ENCODE measurements around the gene CYP1A2. TPM values are rescaled to one million over a fixed set of nuclear protein-coding genes. Genes with fewer than 3 reads are reported as not detected.

The CYP1A2 gene
- total RNA-seq, 1 donor, result not detected

DNA sequence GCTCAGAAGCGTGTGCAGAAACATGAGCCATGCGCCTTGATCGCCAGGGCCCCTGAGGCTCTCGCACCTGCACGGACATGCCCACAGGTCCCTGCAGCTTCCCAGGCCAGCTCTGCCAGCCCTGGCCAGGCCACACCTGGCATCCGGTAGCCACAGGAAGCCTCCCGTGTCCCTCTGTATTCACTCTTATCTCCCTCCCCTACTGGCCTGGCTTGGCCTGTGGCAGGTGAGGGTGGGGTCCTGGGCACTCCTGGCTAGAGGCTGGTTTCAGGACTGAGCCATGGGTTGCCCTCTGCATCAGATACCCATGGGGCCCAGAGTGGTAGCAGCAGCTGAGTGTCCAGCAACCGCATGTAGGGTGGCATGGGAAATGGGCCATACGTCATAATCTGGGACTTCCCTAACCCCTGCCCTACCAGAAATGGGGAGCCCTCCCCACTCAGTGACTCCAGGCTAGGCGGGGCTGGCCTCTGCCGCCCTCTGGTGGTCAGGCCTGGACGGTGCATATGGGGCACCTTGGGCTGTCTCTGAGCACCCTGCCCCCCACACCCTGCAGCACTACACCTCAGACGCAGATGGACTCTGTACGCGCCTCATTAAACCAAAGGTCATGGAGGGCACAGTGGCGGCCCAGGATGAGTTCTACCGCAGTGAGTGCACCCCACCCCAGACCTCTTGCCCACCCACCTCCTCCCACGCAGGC lies 51.4 kb downstream of the CYP1A2 start:
- TF ChIP-seq, protein P1, sequence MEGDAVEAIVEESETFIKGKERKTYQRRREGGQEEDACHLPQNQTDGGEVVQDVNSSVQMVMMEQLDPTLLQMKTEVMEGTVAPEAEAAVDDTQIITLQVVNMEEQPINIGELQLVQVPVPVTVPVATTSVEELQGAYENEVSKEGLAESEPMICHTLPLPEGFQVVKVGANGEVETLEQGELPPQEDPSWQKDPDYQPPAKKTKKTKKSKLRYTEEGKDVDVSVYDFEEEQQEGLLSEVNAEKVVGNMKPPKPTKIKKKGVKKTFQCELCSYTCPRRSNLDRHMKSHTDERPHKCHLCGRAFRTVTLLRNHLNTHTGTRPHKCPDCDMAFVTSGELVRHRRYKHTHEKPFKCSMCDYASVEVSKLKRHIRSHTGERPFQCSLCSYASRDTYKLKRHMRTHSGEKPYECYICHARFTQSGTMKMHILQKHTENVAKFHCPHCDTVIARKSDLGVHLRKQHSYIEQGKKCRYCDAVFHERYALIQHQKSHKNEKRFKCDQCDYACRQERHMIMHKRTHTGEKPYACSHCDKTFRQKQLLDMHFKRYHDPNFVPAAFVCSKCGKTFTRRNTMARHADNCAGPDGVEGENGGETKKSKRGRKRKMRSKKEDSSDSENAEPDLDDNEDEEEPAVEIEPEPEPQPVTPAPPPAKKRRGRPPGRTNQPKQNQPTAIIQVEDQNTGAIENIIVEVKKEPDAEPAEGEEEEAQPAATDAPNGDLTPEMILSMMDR (IDR thresholded peaks at IDR 0.05; ENCODE audit: extremely low read depth, low read depth, low read length), result peak; percentile 90
- H3K27ac ChIP-seq (ENCODE audit: low read depth, low read length), result peak overlapping the region; percentile 43
- H3K36me3 ChIP-seq (ENCODE audit: insufficient read depth, low read length), result peaks cover 46% of the 10 kb centered on the region
- DNase-seq (ENCODE audit: insufficient read length, low spot score, missing footprints), result peak; percentile 98
- no peak overlapping the region for H2AFZ ChIP-seq (ENCODE audit: low read length)
- H3K4me2 ChIP-seq (ENCODE audit: insufficient read depth, low read length), result no peak overlapping the region
- H3K4me3 ChIP-seq (ENCODE audit: insufficient read depth, low read length), result no peak overlapping the region
- peaks cover 3% of the 10 kb centered on the region for H3K4me1 ChIP-seq (ENCODE audit: insufficient read depth, low read length)
- no peaks in the 10 kb centered on the region for H3K9me3 ChIP-seq (ENCODE audit: low read depth, low read length)
- H3K27me3 ChIP-seq (ENCODE audit: insufficient read depth, low read length), result no peaks in the 10 kb centered on the region
- H4K20me1 ChIP-seq (ENCODE audit: insufficient read depth, low read length), result peaks cover 39% of the 10 kb centered on the region
- H3K79me2 ChIP-seq (ENCODE audit: insufficient read depth, low read length), result peaks cover 49% of the 10 kb centered on the region

DNA sequence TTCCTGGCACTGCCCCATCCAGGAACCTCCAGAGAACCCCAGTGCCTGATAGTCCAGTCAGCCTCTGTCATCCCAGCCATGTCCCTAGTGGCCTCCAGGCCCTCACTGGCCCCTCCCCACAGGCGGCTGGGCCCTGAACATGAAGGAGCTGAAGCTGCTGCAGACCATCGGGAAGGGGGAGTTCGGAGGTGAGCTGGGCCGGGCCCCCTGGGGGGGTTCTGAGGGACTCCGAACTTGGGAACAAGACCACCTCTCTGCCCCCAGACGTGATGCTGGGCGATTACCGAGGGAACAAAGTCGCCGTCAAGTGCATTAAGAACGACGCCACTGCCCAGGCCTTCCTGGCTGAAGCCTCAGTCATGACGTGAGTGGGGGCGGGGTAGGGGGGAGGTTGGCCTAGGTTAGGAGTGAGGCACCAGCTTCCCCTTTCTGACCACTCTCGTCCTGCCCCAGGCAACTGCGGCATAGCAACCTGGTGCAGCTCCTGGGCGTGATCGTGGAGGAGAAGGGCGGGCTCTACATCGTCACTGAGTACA lies 52.0 kb downstream of the CYP1A2 start:
- peaks cover 35% of the 10 kb centered on the region for H4K20me1 ChIP-seq (ENCODE audit: insufficient read depth, low read length)

DNA sequence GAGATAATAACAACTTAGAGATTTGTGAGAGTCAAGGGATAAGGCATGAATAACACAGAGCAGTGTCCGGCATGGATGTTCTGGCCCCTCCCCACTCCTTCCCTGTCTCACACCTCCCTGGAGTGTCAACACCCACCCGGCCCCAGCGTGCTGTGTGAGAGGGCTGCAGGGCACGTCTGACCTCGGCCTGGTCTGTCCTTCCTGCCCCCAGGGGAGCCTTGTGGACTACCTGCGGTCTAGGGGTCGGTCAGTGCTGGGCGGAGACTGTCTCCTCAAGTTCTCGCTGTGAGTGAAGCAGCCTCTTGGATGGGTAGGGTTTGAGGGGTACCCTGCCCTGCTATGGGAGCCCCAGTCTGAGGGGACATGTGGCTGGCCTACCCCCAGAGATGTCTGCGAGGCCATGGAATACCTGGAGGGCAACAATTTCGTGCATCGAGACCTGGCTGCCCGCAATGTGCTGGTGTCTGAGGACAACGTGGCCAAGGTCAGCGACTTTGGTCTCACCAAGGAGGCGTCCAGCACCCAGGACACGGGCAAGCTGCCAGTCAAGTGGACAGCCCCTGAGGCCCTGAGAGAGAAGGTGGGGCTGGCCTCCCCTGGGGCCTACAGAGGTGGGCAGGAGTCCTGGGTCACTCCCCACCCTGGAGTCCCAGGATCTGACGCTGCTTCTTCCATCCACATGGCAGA lies 52.8 kb downstream of the CYP1A2 start:
- Histone ChIP-seq H3K27me3 (ENCODE audit: insufficient read depth, low read length) (no peaks in the 10 kb centered on the region), H3K4me1 (ENCODE audit: insufficient read depth, low read length) (peaks cover 3% of the 10 kb centered on the region), H3K4me3 (ENCODE audit: insufficient read depth, low read length) (no peak overlapping the region), H3K79me2 (ENCODE audit: insufficient read depth, low read length) (peaks cover 36% of the 10 kb centered on the region), H3K36me3 (ENCODE audit: insufficient read depth, low read length) (peaks cover 46% of the 10 kb centered on the region), H3K4me2 (ENCODE audit: insufficient read depth, low read length) (no peak overlapping the region), H2AFZ (ENCODE audit: low read length) (no peak overlapping the region), H4K20me1 (ENCODE audit: insufficient read depth, low read length) (peaks cover 29% of the 10 kb centered on the region), H3K9me3 (ENCODE audit: low read depth, low read length) (no peaks in the 10 kb centered on the region), H3K27ac (ENCODE audit: low read depth, low read length) (no peak overlapping the region)
- TF ChIP-seq, protein P1 (IDR thresholded peaks at IDR 0.05; ENCODE audit: extremely low read depth, low read depth, low read length), result no peak
- no peak for DNase-seq (ENCODE audit: insufficient read length, low spot score, missing footprints)

More for the DNA sequence above, 52.0 kb downstream of the CYP1A2 start:
- Histone ChIP-seq H3K4me2 (ENCODE audit: insufficient read depth, low read length) (no peak overlapping the region), H2AFZ (ENCODE audit: low read length) (no peak overlapping the region), H3K4me1 (ENCODE audit: insufficient read depth, low read length) (peaks cover 3% of the 10 kb centered on the region), H3K36me3 (ENCODE audit: insufficient read depth, low read length) (peaks cover 46% of the 10 kb centered on the region), H3K79me2 (ENCODE audit: insufficient read depth, low read length) (peaks cover 43% of the 10 kb centered on the region), H3K27ac (ENCODE audit: low read depth, low read length) (no peak overlapping the region), H3K9me3 (ENCODE audit: low read depth, low read length) (no peaks in the 10 kb centered on the region), H3K27me3 (ENCODE audit: insufficient read depth, low read length) (no peaks in the 10 kb centered on the region), H3K4me3 (ENCODE audit: insufficient read depth, low read length) (no peak overlapping the region)
- DNase-seq (ENCODE audit: insufficient read length, low spot score, missing footprints), result no peak
- TF ChIP-seq, protein P1 (IDR thresholded peaks at IDR 0.05; ENCODE audit: extremely low read depth, low read depth, low read length), result no peak

DNA sequence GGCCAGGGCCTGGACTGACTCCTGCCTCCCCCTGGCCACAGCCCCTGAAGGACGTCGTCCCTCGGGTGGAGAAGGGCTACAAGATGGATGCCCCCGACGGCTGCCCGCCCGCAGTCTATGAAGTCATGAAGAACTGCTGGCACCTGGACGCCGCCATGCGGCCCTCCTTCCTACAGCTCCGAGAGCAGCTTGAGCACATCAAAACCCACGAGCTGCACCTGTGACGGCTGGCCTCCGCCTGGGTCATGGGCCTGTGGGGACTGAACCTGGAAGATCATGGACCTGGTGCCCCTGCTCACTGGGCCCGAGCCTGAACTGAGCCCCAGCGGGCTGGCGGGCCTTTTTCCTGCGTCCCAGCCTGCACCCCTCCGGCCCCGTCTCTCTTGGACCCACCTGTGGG lies 53.6 kb downstream of the CYP1A2 start:
- no peak overlapping the region for H3K4me3 ChIP-seq (ENCODE audit: insufficient read depth, low read length)
- peaks cover 25% of the 10 kb centered on the region for H4K20me1 ChIP-seq (ENCODE audit: insufficient read depth, low read length)
- TF ChIP-seq, protein P1 (IDR thresholded peaks at IDR 0.05; ENCODE audit: extremely low read depth, low read depth, low read length), result no peak
- H3K27ac ChIP-seq (ENCODE audit: low read depth, low read length), result no peak overlapping the region
- H3K27me3 ChIP-seq (ENCODE audit: insufficient read depth, low read length), result no peaks in the 10 kb centered on the region
- peaks cover 46% of the 10 kb centered on the region for H3K36me3 ChIP-seq (ENCODE audit: insufficient read depth, low read length)
- H2AFZ ChIP-seq (ENCODE audit: low read length), result no peak overlapping the region
- no peak for DNase-seq (ENCODE audit: insufficient read length, low spot score, missing footprints)
- H3K4me1 ChIP-seq (ENCODE audit: insufficient read depth, low read length), result peaks cover 3% of the 10 kb centered on the region
- H3K9me3 ChIP-seq (ENCODE audit: low read depth, low read length), result no peaks in the 10 kb centered on the region
- no peak overlapping the region for H3K4me2 ChIP-seq (ENCODE audit: insufficient read depth, low read length)
- peaks cover 28% of the 10 kb centered on the region for H3K79me2 ChIP-seq (ENCODE audit: insufficient read depth, low read length)
